MM.1S (cell line): ENCODE data around the gene CRKL.

Experiments used
- DNase-seq: peaks from one replicate; pipeline ENCODE4 v3.0.0-alpha.2; 2015
- H2AFZ ChIP-seq: fragments of 300-600 bp; sonication (generic); 2 replicates; pipeline ENCODE4 v1.6.0; 2016; ENCODE audit warnings: antibody characterized with exemption, low read length
- H3F3A ChIP-seq: fragments of 300-600 bp; sonication (generic); 2 replicates; pipeline ENCODE4 v1.6.1; 2016; ENCODE audit warnings: mild to moderate bottlenecking, antibody characterized with exemption, low read length, moderate library complexity, mixed read lengths; ENCODE audit not compliant: insufficient read depth
- H3K27ac ChIP-seq: fragments of 300-600 bp; sonication (generic); 2 replicates; pipeline ENCODE4 v1.5.1; 2016; ENCODE audit warnings: mild to moderate bottlenecking, low read length
- H3K27me3 ChIP-seq: fragments of 300-600 bp; sonication (generic); replicated peaks from 2 replicates; pipeline ENCODE4 v1.6.0; 2016; ENCODE audit warnings: low read length; ENCODE audit not compliant: insufficient read depth
- H3K36me3 ChIP-seq: fragments of 300-600 bp; sonication (generic); replicated peaks from 2 replicates; pipeline ENCODE4 v1.6.1; 2016; ENCODE audit warnings: mild to moderate bottlenecking, low read length, mixed read lengths; ENCODE audit not compliant: insufficient read depth
- H3K4me1 ChIP-seq: fragments of 300-600 bp; sonication (generic); 2 replicates; pipeline ENCODE4 v1.6.1; 2016; ENCODE audit warnings: low read length, mixed read lengths
- H3K4me2 ChIP-seq: fragments of 300-600 bp; sonication (generic); 2 replicates; pipeline ENCODE4 v1.6.0; 2016; ENCODE audit warnings: low read depth, low read length
- H3K4me3 ChIP-seq: fragments of 300-600 bp; sonication (generic); 2 replicates; pipeline ENCODE4 v1.5.1; 2016; ENCODE audit warnings: low read length, mixed read lengths
- H3K79me2 ChIP-seq: fragments of 300-600 bp; sonication (generic); 2 replicates; pipeline ENCODE4 v1.6.1; 2016; ENCODE audit warnings: mixed run types, low read length, mixed read lengths
- H3K9ac ChIP-seq: fragments of 300-600 bp; sonication (generic); 2 replicates; pipeline ENCODE4 v1.6.1; 2016; ENCODE audit warnings: low read length, mixed read lengths
- H3K9me2 ChIP-seq: fragments of 300-600 bp; sonication (generic); replicated peaks from 2 replicates; pipeline ENCODE4 v1.6.1; 2016; ENCODE audit warnings: mild to moderate bottlenecking, low read length, mixed read lengths; ENCODE audit not compliant: insufficient read depth
- H3K9me3 ChIP-seq: fragments of 300-600 bp; sonication (generic); replicated peaks from 2 replicates; pipeline ENCODE4 v1.6.1; 2016; ENCODE audit warnings: mild to moderate bottlenecking, low read length, mixed read lengths; ENCODE audit not compliant: insufficient read depth
- H4K20me1 ChIP-seq: fragments of 300-600 bp; sonication (generic); 2 replicates; pipeline ENCODE4 v1.6.1; 2016; ENCODE audit warnings: mild to moderate bottlenecking, low read length, moderate library complexity, mixed read lengths; ENCODE audit not compliant: insufficient read depth
- EZH2 ChIP-seq: fragments of 300-600 bp; sonication (generic); optimal IDR thresholded peaks from 2 replicates; pipeline ENCODE3; 2017; ENCODE audit warnings: low read depth, mild to moderate bottlenecking, antibody characterized with exemption, low read length, mixed read lengths
- EZH2phosphoT487 ChIP-seq: fragments of 300-600 bp; sonication (generic); IDR thresholded peaks from 2 replicates; pipeline ENCODE4 v1.6.1; 2018; ENCODE audit warnings: antibody characterized with exemption, low read length
- TF ChIP-seq, protein P1 (sequence below): fragments of 300-600 bp; sonication (generic); IDR thresholded peaks from 2 replicates; pipeline ENCODE4 v1.5.1; 2016; ENCODE audit warnings: antibody characterized with exemption, low read length, mixed read lengths

CRKL gene

DNA sequence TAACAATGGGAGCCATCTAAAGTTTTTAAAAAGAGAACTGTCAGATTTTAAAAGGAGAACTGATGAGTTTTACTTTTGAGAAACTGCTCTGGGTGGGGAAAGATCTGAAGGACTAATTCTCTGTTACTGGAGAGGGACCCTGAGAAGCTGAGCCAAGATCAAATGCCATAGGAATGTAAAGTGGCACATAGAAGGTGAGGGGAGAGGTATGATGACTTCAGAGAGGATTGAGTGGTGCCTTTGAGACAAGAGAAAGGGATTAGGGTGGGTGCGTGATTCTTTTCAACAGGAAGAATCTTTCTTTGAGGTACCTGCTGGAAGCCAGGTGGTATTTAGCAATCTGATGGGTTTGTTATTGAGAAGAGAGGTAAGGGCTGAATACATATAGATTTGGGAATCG, 9.0 kb downstream of the CRKL start:
- Histone ChIP-seq H3K9ac (no peak overlapping the region), H3K4me2 (no peak overlapping the region), H3K79me2 (peaks cover 99% of the 10 kb centered on the region), H3K27ac (no peak overlapping the region), H3K27me3 (no peaks in the 10 kb centered on the region), H3F3A (0 out of 2 replicates have a peak, but pooled peaks cover 2% of the 10 kb centered on the region), H4K20me1 (peaks cover 69% of the 10 kb centered on the region), H3K36me3 (no peaks in the 10 kb centered on the region; the same call in 1 of the 2 replicates), H3K4me1 (0 out of 2 replicates have a peak, but pooled peaks cover 3% of the 10 kb centered on the region), H2AFZ (no peak overlapping the region), H3K4me3 (no peak overlapping the region), H3K9me3 (no peaks in the 10 kb centered on the region), H3K9me2 (no peaks in the 10 kb centered on the region)
- no peak for DNase-seq
- TF ChIP-seq EZH2phosphoT487: no peak
- no peak for TF ChIP-seq EZH2
- TF ChIP-seq, protein P1, sequence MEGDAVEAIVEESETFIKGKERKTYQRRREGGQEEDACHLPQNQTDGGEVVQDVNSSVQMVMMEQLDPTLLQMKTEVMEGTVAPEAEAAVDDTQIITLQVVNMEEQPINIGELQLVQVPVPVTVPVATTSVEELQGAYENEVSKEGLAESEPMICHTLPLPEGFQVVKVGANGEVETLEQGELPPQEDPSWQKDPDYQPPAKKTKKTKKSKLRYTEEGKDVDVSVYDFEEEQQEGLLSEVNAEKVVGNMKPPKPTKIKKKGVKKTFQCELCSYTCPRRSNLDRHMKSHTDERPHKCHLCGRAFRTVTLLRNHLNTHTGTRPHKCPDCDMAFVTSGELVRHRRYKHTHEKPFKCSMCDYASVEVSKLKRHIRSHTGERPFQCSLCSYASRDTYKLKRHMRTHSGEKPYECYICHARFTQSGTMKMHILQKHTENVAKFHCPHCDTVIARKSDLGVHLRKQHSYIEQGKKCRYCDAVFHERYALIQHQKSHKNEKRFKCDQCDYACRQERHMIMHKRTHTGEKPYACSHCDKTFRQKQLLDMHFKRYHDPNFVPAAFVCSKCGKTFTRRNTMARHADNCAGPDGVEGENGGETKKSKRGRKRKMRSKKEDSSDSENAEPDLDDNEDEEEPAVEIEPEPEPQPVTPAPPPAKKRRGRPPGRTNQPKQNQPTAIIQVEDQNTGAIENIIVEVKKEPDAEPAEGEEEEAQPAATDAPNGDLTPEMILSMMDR: no peak

DNA sequence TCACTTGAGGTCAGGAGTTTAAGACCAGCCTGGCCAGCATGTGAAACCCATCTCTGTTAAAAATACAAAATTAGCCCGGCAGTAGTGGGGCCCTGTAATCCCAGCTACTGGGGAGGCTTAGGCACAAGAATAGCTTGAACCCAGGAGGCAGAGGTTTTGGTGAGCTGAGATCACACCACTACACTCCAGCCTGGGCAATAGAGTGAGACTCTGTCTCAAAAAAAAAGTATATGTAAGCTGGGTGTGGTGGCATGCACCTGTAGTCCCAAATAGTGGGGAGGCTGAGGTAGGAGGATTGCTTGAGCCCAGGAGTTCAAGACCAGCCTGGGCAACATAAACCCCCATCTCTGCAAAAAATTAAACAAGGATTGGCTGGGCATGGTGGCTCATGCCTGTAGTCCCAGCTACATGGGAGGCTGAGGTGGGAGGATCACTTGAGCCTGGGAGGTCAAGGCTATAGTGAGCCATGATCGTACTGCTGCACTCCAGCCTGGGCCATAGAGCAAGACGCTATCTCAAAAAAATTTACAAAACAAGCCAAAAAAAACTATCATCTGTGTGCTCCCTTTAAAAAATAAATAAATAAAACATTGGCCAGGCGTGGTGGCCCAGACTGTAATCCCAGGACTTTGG, 10.8 kb downstream of the CRKL start:
- Histone ChIP-seq H3K36me3 (no peaks in the 10 kb centered on the region), H3K9me3 (no peaks in the 10 kb centered on the region)

DNA sequence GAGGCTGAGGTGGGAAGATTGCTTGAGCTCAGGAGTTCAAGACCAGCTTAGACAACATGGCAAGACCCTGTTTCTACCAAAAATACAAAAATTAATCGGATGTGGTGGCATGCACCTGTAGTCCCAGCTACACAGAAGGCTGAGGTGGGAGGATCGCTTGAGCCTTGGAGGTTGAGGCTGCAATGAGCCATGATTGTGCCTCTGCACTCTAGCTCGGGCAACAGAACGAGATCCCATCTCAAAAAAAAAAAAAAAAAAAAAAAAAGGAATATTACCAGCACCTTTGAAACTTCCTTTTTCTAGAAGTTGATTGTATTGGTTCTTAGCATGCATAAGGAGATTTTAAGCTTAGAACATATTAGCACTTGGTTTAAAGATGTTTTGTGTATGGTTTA, 11.4 kb downstream of the CRKL start:
- no peak overlapping the region for H3K27ac ChIP-seq
- TF ChIP-seq EZH2phosphoT487 (no peak), EZH2 (no peak)
- TF ChIP-seq, protein P1: no peak
- no peak overlapping the region for H3K4me3 ChIP-seq
- H3K9me2 ChIP-seq: no peaks in the 10 kb centered on the region
- no peak overlapping the region for H3K4me2 ChIP-seq
- no peaks in the 10 kb centered on the region for H3K9me3 ChIP-seq
- H3F3A ChIP-seq: no peaks in the 10 kb centered on the region
- no peak for DNase-seq
- peaks cover 98% of the 10 kb centered on the region for H3K79me2 ChIP-seq
- no peak overlapping the region for H3K9ac ChIP-seq
- no peaks in the 10 kb centered on the region for H3K27me3 ChIP-seq
- no peaks in the 10 kb centered on the region for H3K4me1 ChIP-seq
- H3K36me3 ChIP-seq: no peaks in the 10 kb centered on the region
- peaks cover 68% of the 10 kb centered on the region for H4K20me1 ChIP-seq
- H2AFZ ChIP-seq: no peak overlapping the region

More for the DNA sequence above, 10.8 kb downstream of the CRKL start:
- Histone ChIP-seq H3K79me2 (peaks cover 98% of the 10 kb centered on the region), H3F3A (no peaks in the 10 kb centered on the region), H3K4me1 (no peaks in the 10 kb centered on the region), H3K4me2 (no peak overlapping the region), H4K20me1 (peaks cover 68% of the 10 kb centered on the region), H3K4me3 (no peak overlapping the region), H3K9ac (no peak overlapping the region), H3K27me3 (no peaks in the 10 kb centered on the region), H2AFZ (no peak overlapping the region), H3K9me2 (no peaks in the 10 kb centered on the region), H3K27ac (no peak overlapping the region)
- TF ChIP-seq, protein P1: no peak
- no peak for TF ChIP-seq EZH2
- TF ChIP-seq EZH2phosphoT487: no peak
- DNase-seq: no peak
